HG03095 (cell line): ENCODE data around the gene DNAH17.
"Not testable (repeated sequence)": the region's sequence is repeated elsewhere in the genome, so short reads cannot be mapped to it uniquely, and the experiment has no call there.

Experiments used
- ATAC-seq: cut with Tn5 transposase; IDR thresholded peaks from one replicate; pipeline ENCODE4 v1.9.1; 2021; ENCODE audit warnings: moderate library complexity; ENCODE audit not compliant: unreplicated experiment

Gene DNAH17

DNA sequence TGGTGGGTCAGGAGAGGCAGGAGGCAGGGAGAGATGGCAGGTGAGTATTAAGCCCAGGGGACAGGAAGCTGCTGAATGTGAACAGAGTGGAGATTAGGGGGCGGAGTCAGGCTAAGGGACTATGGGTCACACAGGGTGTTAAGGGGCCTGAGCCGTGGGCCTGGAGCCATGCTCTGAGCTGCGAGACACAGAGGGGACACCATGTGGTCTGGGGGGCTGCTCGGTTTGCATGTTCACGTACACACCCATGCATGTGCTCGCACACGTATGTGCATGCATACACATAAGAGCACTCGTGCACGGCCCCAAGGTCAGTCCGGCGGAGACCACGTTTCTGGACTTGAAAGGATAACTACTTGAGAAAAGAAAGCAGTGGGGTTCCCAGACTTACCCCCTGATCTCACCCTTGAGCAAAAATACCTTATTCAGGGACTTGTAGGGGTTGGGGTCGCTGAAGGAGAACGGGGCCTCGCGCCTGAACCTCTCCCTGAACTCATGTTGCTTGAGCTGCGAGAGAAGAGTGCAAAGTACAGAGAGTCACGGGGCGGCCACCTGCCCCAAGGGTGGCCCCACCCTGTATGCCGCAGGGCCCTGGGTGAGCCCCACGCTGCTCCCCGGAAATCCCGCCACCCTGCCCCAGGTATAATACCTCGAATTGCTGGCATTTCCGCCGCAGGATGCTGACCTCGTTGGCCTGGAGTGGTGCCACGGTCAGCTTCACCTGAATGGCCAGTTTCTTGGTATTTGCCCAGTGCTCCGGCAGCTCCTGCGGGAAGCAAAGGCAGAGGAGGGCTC lies 50.8 kb downstream of the DNAH17 start:
- no peak for ATAC-seq

GRCh38 chr17:78525511-78526160 lies 51.6 kb downstream of the DNAH17 start:
- ATAC-seq = no peak

GRCh38 chr17:78524870-78525510 lies 52.2 kb downstream of the DNAH17 start:
- no peak for ATAC-seq

DNA sequence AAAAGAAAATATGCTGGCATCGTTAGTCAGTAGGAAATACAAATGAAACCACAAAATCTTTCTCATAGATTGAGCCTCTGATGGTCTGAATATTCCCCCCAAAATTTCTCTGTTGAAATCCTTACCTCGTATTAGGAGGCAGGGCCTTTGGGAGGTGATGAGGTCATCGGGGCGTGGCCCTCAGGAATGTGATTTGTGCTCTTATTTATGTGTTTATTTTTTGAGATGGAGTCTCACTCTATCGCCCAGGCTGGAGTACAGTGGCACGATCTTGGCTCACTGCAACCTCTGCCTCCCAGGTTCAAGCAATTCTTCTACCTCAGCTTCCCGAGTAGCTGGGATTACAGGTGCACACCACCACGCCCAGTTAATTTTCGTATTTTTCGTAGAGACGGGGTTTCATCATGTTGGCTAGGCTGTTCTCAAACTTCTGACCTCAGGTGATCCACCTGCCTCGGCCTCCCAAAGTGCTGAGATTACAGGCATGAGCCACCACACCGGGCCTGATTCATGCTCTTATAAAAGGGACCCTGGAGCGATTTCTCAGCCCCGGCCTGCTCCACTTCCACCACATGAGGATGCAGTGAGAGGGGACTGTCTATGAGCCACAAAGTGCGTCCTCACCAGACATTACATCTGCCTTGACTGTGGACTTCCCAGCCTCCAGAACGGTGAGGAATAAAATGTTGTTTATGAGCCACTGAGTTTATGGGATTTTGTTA lies 53.1 kb downstream of the DNAH17 start:
- ATAC-seq = no peak

DNA sequence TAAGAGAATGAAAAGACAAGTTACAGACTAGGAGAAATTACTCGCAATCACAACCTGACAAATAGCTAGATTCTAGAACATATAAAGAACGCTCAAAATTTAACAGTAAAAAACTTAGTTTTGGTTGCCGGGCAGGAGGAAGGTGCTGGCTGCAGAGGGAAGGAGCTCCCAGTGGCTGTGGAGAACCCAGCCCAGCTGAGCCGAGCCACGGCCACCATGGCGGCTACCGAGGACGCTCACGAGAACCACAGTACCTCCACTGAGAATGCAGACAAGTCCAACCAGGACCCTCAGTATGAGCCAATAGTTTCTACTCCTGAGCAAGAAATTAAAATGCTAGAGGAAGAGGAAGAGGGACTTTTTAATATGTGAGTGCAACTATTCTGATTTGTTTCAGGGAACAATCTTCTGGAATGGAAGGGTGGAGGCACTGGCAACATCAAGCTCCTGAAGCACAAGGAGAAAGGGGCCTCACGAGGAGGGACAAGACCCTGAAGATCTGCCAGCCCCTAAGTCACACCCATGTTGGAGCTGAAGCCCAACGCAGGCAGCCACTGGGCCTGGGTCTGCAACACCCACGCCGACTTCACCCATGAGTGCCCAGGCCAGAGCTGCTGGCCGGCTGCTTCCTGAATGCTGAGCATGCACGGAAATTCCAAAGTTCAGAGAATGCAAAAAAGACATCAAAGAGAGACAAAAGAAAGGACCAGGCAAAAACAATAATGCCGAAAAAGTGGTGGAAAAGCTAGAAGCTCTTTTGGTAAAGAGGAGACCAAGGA lies 55.0 kb downstream of the DNAH17 start:
- no peak for ATAC-seq

- no peak for ATAC-seq
These were observed 59.8 kb downstream of the DNAH17 start for GRCh38 chr17:78517421-78517820.

DNA sequence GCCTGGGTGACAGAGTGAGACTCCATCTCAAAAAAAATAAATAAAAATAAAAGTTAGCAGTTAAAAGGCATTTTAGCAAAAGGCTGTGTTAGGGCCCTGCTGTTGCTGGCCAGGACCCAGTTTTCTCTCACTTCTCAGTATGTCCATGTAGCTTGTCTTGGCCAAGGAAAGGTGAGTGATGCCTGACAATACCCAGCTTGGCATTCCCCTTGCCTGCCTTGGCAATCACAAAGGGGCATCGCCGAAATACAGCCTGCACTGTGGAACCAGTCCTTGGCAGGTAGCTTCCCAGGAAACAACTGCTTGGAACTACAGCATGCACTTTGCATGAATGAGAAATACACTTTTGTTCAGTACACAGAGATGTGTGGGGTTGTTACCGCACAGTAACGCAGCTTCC lies 61.7 kb downstream of the DNAH17 start:
- ATAC-seq = no peak

DNA sequence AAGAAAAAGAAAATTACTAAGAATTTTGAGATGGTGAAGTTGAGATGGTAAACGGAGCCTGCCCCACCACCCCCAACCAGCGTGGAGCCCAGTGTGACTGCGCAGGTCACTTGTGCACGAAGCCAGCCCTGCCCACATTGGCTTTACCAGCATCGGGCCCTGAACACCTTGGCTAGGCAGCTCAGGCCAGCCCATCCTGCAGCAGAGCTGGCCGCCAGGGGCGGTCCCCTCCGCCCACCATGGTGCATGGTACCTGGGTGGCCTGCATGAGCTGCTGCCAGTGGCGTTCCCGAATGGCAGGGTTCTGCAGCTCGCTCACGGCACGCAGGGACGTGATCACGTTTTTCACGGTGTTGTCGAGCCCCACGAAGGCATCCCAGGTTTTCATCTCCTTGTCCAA lies 62.7 kb downstream of the DNAH17 start:
- ATAC-seq = no peak

DNA sequence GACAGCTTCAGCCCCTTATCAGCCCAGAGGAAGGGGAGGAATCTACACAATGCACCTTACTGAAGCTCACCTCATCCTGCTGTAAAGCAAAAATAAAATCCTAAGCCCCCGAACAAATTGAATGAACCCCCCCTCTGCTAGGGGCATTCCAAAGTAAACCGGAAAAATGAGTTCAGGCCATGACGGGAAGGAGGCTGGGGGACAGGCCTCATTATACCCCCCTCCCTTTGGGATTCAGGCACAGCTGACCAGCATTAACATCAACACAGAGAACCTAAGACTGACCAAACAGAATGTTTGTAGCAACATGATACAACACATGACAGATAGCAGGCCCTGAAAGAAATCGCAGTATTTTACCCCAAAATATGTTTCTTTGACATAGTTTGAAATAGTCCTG lies 64.2 kb downstream of the DNAH17 start:
- no peak for ATAC-seq

DNA sequence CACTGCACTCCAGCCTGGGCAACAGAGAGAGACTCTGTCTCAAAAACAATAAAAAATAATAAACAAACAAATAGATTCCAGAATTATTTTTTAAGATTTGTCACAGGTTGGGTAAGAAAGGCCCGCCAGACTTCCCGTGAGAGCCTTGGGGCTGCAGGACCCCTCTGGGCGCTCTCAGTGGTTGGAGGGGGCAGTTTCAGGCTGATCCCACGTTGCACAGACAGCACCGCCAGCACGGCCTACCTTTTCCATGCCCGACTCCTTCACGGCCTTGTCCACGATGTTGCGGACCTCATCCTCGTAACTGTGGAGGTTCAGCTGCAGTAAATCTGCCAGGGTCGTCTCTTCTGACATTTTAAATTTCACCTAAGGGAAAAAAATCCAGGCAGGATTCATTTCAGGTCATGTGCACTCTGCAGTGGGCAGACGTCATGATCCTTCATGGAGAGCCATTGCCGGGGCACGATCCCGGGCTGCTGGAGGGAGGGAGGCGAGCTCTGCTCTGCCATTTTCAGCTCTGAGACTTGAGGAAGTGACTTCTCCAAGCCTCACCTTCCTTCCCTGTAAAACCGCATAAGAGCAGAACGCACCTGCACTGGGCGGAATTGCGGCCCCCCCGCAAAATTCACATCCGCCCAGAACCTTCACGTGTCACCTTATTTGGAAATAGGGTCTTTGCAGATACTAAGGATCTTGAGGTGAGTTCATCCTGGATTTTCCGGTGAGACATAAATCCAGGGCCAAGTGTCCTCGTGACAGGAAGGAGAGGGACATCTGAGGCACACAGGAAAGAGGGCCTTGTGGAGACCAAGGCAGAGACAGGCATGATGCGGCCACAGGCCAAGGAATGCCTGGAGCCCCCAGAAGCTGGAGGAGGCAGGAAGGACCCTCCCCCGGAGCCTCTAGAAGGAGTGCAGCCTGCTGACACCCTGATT lies 66.8 kb downstream of the DNAH17 start:
- no peak for ATAC-seq

GRCh38 chr17:78507526-78507925 lies 69.7 kb downstream of the DNAH17 start:
- no peak for ATAC-seq

DNA sequence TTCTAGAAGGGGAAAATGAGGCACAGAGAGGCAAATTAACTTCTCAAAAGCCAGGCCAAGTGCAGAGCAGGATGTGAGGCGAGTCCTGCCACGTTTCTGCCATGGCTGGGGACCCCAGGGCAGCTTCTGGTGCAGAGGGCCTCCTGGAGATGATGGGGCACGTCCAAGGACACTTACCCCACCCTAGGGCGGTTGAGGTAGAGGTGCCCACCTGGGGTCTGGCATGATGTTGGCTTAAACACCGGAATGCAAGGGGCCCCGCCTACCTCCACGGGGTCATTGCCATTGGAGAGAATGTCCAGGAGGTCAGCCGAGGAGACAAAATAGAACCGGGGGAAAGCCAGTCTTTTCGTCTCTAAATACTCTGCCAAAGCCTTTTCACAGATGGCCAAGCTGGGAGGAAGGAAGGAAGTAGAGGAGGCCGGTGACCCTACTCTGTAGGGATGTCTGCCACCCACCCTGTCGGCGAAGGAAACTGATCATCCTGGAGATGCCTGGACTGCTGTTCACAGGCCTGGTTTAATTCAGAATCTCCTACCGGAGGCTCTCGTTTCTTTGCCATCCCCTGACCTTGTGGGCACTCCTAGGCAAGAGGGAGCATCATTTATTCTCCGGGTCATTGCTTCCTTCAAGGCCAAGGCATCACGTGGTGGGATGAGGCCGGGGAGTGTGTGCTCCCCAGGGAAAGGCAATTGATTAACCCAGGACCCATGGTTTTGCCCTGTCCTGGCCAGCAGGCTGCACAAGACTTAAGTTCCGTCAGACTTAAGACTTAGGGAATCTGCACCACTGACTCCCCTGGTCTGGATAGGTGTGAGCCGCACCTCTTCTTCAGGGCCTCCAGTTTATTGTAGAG lies 70.5 kb downstream of the DNAH17 start:
- ATAC-seq = no peak

- ATAC-seq = no peak
These were observed 72.9 kb downstream of the DNAH17 start for GRCh38 chr17:78504156-78504925.

DNA sequence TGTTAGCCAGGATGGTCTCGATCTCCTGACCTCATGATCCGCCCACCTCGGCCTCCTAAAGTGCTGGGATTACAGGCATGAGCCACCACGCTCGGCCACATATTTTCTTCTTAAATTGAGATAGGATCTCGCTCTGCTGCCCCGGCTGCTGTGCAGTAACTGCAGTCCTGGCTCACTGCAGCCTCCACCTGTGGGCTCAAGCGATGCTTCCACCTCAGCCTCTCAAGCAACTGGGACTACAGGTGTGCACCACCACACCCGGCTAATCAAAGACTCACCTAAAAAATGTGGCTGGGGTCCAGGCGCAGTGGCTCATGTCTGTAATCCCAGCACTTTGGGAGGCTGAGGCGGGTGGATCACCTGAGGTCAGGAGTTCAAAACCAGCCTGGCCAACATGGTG lies 73.8 kb downstream of the DNAH17 start:
- not testable (repeated sequence) for ATAC-seq

GRCh38 chr17:78502611-78503148 lies 74.5 kb downstream of the DNAH17 start:
- no peak for ATAC-seq

- ATAC-seq = no peak
These were observed 75.8 kb downstream of the DNAH17 start for GRCh38 chr17:78501241-78502036.

DNA sequence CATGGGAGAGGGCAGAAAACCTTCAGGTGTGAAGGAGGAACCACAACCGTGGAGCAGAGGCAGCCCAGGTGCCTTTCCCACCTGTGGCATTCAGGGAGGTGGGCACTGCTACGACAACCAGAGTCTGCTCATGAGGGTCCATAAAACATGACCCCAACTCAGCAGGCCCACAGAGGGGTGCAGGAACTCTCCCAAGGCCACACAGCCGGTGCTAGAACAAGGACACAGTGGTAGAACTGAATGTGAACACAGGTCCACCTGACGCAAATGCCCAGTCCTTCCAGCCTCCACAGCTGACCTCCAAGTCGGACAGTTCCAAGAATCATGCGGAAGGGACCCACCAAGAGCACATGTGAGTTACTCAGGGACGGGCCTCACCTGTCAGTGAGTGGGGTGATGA lies 76.4 kb downstream of the DNAH17 start:
- no peak for ATAC-seq
